Erythroblast (primary cell): Measurements from ENCODE around the gene RNF167.

Experiments used
- GATA1 ChIP-seq: IDR thresholded peaks from 2 replicates; pipeline ENCODE4 v1.6.1; 2011; ENCODE audit warnings: low read depth, mild to moderate bottlenecking, control low read depth, low read length, moderate library complexity
- POLR2A ChIP-seq: IDR thresholded peaks from 2 replicates; pipeline ENCODE4 v1.6.1; 2011; ENCODE audit warnings: mild to moderate bottlenecking, low read length

GRCh38 chr17:4921320-4921719 lies 18.7 kb upstream of the RNF167 start:
- TF ChIP-seq POLR2A (no peak), GATA1 (no peak)
